ENCODE data around the gene IGLL1. TPM values are rescaled to one million over a fixed set of nuclear protein-coding genes. Genes with fewer than 3 reads are reported as not detected.

The IGLL1 gene
- total and polyA plus RNA-seq, 2 experiments from 2014 or later = not detected

DNA sequence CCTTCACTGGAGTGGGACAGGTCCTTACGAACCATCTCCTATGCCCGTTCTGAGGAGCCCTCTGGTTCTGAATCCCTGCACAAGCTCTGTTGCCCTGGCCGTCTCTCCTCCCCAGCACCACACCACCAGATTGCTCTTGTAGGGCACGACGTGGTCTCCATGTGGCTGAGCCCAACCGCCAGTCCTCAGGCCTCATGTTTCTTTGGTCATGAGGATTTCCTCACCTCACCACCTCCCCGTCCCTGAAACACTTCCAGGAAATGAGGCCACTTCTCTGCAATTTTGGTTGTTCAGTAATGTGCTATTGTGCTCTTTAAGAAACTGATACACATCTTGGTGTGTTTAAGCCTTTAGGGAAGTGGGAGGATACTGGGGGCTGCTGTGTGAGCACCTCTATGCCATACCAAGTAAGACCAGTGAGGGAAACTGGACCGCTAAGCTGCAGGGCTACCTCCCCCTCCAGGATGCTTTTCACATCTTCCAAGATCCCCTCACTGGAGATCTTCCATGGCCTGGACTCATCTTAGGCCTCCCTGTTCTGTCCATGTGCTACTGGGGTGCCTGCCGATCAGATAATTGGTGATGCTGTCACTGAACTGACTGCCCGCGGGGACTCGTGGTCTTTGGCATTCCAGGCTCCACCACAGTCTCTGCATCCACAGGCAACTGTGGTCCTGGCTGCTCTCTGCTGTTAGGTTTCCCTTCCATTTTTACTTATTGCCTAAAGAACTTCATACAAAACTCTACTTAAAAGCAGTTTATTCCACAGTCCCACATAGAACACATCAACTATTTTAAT lies 30.1 kb upstream of the IGLL1 start:
- Histone ChIP-seq H3K79me2 (no peaks in the 10 kb centered on the region), H3K9me2 (replicated peaks; ENCODE audit: insufficient read depth) (no peaks in the 10 kb centered on the region), H2AFZ (no peak overlapping the region), H3K27ac (no peak overlapping the region), H3K9me3 (ENCODE audit: low read depth) (no peaks in the 10 kb centered on the region), H3K4me1 (ENCODE audit: insufficient read depth) (no peaks in the 10 kb centered on the region), H3K4me3 (no peak overlapping the region), H3K27me3 (no peaks in the 10 kb centered on the region), H3K4me2 (no peak overlapping the region), H4K20me1 (ENCODE audit: insufficient read depth, poor library complexity, severe bottlenecking) (no peaks in the 10 kb centered on the region), H3K36me3 (replicated peaks; ENCODE audit: insufficient read depth, low read depth) (no peaks in the 10 kb centered on the region)
- no peak for DNase-seq (ENCODE audit: low spot score)
- WGBS (ENCODE audit: low lambda C conversion rate, missing lambda C conversion rate) = 89% methylated on average over 12 of the region's 12 CpGs
- TF ChIP-seq EZH2phosphoT487 (IDR thresholded peaks at IDR 0.05; ENCODE audit: low read depth, severe bottlenecking, unreplicated experiment) (no peak), EZH2 (IDR thresholded peaks at IDR 0.05; ENCODE audit: borderline replicate concordance) (no peak)
- TF ChIP-seq, protein P1, sequence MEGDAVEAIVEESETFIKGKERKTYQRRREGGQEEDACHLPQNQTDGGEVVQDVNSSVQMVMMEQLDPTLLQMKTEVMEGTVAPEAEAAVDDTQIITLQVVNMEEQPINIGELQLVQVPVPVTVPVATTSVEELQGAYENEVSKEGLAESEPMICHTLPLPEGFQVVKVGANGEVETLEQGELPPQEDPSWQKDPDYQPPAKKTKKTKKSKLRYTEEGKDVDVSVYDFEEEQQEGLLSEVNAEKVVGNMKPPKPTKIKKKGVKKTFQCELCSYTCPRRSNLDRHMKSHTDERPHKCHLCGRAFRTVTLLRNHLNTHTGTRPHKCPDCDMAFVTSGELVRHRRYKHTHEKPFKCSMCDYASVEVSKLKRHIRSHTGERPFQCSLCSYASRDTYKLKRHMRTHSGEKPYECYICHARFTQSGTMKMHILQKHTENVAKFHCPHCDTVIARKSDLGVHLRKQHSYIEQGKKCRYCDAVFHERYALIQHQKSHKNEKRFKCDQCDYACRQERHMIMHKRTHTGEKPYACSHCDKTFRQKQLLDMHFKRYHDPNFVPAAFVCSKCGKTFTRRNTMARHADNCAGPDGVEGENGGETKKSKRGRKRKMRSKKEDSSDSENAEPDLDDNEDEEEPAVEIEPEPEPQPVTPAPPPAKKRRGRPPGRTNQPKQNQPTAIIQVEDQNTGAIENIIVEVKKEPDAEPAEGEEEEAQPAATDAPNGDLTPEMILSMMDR (IDR thresholded peaks at IDR 0.05; ENCODE audit: poor library complexity) = no peak

DNA sequence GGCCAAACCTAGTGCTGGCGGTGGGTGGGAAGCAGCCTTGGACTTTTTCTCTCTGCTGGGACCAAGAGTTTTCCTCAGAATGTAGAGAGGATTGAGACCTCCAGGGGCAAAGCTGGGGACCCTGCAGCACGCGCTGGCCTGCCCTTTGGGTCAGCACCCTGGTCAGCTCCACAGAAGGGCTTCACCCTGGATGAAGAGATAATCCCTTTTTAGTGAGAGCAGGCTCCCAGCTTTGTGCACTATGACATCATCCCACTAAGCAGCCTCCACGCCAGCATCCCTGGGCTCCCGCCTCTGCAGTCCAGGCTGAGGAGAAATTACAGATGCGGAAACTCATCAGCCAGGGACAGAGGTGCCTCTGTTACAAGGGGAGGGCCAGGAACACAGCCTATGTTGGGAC lies 28.5 kb upstream of the IGLL1 start:
- peaks cover 4% of the 10 kb centered on the region for H3K4me1 ChIP-seq (ENCODE audit: insufficient read depth)
- no peaks in the 10 kb centered on the region for H3K27me3 ChIP-seq
- H2AFZ ChIP-seq = no peak overlapping the region
- H3K9me2 ChIP-seq (replicated peaks; ENCODE audit: insufficient read depth) = no peaks in the 10 kb centered on the region
- DNase-seq (ENCODE audit: low spot score) = peak; percentile 59
- no peak overlapping the region for H3K4me2 ChIP-seq
- no peaks in the 10 kb centered on the region for H4K20me1 ChIP-seq (ENCODE audit: insufficient read depth, poor library complexity, severe bottlenecking)
- no peak overlapping the region for H3K4me3 ChIP-seq
- H3K9me3 ChIP-seq (ENCODE audit: low read depth) = no peaks in the 10 kb centered on the region
- TF ChIP-seq, protein P1 (IDR thresholded peaks at IDR 0.05; ENCODE audit: poor library complexity) = no peak
- TF ChIP-seq EZH2phosphoT487 (IDR thresholded peaks at IDR 0.05; ENCODE audit: low read depth, severe bottlenecking, unreplicated experiment) (no peak), EZH2 (IDR thresholded peaks at IDR 0.05; ENCODE audit: borderline replicate concordance) (no peak)
- no peak overlapping the region for H3K27ac ChIP-seq
- H3K36me3 ChIP-seq (replicated peaks; ENCODE audit: insufficient read depth, low read depth) = no peaks in the 10 kb centered on the region
- 42% methylated on average over 6 of the region's 6 CpGs for WGBS (ENCODE audit: low lambda C conversion rate, missing lambda C conversion rate)
- no peaks in the 10 kb centered on the region for H3K79me2 ChIP-seq

DNA sequence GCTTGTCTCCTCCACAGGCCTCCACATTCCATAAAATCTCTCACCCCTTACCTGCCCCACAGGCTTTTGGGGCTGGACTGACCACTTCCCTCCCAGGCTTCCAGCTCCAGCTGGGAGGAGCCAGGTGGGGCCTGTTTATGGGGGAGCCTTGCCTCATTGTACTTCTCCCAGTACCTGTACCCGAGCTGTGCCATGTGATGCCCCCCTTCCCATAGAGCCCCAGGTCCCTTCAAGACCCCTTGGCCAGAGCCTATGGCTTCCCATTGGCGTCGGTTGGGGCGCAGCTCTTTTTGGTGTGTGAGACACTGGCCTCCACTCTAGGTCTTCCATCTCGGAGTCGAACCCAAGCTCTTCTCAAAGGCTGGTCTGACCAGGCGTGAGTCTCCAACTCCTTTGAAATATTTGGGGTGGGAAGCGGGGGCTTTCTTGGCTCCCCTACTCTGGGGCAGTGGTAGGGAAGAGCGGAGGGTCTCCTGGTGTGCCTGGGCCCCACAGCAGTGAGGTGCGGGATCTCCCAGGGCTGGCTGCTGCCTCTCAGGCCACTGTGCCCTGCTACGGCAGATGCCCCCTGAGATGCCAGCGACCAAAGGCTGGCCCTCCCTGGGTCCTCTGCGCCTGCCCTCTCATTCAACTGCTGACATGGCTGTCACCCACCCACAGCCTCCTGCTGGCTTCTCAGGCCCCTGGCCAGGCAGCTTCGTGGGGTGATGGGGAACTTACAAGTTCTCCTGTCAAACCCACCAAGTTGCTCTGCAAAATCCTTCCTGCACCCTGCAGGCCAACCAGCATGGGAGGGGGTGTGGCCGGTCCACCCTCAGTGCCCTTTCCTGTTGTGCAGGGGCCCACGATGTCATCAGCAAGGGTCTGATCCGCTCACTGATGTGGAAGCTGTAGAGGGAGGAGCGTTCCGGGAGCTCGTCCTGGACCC lies 26.4 kb upstream of the IGLL1 start:
- H3K4me1 ChIP-seq (ENCODE audit: insufficient read depth) = peaks cover 4% of the 10 kb centered on the region
- H3K27me3 ChIP-seq = no peaks in the 10 kb centered on the region
- 87% methylated on average over 20 of the region's 20 CpGs for WGBS (ENCODE audit: low lambda C conversion rate, missing lambda C conversion rate)
- H3K4me2 ChIP-seq = no peak overlapping the region
- H3K79me2 ChIP-seq = no peaks in the 10 kb centered on the region
- H3K27ac ChIP-seq = no peak overlapping the region
- TF ChIP-seq EZH2 (IDR thresholded peaks at IDR 0.05; ENCODE audit: borderline replicate concordance) (no peak), EZH2phosphoT487 (IDR thresholded peaks at IDR 0.05; ENCODE audit: low read depth, severe bottlenecking, unreplicated experiment) (no peak)
- TF ChIP-seq, protein P1 (IDR thresholded peaks at IDR 0.05; ENCODE audit: poor library complexity) = no peak
- H3K9me2 ChIP-seq (replicated peaks; ENCODE audit: insufficient read depth) = no peaks in the 10 kb centered on the region
- no peak overlapping the region for H2AFZ ChIP-seq
- H3K36me3 ChIP-seq (replicated peaks; ENCODE audit: insufficient read depth, low read depth) = no peaks in the 10 kb centered on the region
- no peaks in the 10 kb centered on the region for H4K20me1 ChIP-seq (ENCODE audit: insufficient read depth, poor library complexity, severe bottlenecking)
- no peak for DNase-seq (ENCODE audit: low spot score)
- no peak overlapping the region for H3K4me3 ChIP-seq
- no peaks in the 10 kb centered on the region for H3K9me3 ChIP-seq (ENCODE audit: low read depth)
